GM12865 (cell line): ENCODE results near the gene ALDH1B1.

Experiments
- DNase-seq: peaks from one replicate; pipeline ENCODE4 v3.0.0; 2010; ENCODE audit warnings: low read depth
- H3K4me3 ChIP-seq: 2 replicates; pipeline ENCODE4 v1.5.1; 2011; ENCODE audit warnings: mild to moderate bottlenecking, low read depth, low read length, control low read depth
- CTCF ChIP-seq: IDR thresholded peaks from 2 replicates; pipeline ENCODE4 v1.5.1; 2011; ENCODE audit warnings: low read length, control low read depth, low read depth, inconsistent platforms; ENCODE audit not compliant: insufficient read depth; ENCODE audit errors: missing control alignments

The ALDH1B1 gene

GRCh38 chr9:38431116-38431515 is 38.6 kb downstream of the ALDH1B1 start:
- DNase-seq: no peak
- H3K4me3 ChIP-seq: no peak overlapping the region
- TF ChIP-seq CTCF: no peak

GRCh38 chr9:38432922-38433510 is 40.5 kb downstream of the ALDH1B1 start:
- no peak overlapping the region for H3K4me3 ChIP-seq
- DNase-seq: peak; percentile 49
- peak; percentile 44 for TF ChIP-seq CTCF

DNA sequence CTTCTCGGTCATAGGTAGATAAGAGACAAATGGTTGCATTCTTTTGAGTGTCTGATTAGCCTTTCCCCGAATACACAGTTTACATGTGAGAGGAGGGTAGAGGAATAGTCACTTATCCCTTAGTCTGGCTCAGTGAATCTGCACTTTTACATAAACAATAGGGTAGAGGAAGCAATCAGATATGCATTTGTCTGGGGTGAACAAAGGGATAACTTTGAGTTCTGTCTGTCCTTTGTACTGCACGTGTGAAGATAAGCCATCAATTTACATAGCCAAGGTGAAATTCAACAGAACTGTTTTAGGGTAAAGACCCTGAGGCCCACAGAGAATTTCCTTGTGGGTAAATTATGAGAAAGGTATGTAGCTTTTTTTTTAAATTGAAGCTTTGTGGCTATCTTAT is 41.9 kb downstream of the ALDH1B1 start:
- no peak overlapping the region for H3K4me3 ChIP-seq
- no peak for DNase-seq
- no peak for TF ChIP-seq CTCF

DNA sequence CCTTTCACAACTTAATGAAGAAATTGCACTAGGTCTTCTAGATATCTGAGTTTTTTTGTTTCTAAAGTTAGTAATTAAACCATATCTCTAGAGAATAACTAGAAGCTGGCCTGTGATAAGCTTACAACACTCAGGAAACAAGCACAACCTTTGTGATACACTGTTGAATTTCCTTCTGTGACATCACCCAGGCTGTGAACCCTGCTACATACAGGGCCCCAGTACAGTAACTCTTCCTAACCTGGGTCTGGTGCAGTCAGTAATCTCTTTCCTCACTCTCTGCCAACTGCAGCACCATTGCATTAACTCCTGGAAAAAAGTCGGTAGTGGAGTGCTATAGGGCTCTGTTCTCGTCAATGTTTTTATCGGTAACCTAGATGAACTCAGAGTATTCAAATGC is 42.4 kb downstream of the ALDH1B1 start:
- H3K4me3 ChIP-seq: no peak overlapping the region
- TF ChIP-seq CTCF: no peak
- DNase-seq: no peak

DNA sequence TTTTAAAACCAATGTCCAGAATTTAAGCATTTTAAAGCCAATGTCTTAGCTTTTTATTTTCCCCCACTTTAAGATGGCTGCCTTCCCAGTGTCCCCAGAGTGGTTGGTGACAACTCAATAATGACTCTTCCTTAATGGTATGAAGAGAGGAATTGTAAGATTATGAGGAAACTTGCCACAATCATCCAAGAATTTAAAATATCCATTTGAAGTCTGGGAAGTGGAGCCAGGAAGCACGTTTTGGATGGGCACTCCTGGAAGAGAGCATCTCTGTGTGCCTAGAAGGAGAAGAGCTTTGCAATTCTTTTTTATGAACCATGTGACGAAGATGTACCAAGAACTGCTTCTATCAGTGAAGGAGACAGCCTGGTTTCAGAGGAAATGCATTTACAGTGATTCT is 43.0 kb downstream of the ALDH1B1 start:
- no peak for TF ChIP-seq CTCF
- no peak overlapping the region for H3K4me3 ChIP-seq
- DNase-seq: no peak

DNA sequence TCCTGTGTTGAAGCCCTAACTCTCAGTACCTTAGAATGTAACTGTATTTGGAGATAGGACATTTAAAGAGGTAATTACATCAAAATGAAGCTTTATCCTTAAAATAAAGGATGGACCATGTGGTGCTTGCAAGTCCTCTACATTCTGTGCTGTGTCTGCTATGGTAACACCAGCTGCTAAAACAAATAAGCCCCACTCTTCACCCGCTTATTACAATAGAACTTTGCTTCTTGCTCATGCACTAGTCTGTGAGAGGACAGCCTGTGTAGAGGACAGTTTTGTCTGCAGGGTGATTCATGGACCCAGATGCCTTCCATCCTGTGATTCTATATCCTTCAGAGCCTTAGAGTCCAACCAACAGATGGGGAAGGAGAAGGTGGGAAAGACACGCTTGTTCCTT is 44.2 kb downstream of the ALDH1B1 start:
- no peak overlapping the region for H3K4me3 ChIP-seq
- DNase-seq: no peak
- no peak for TF ChIP-seq CTCF

DNA sequence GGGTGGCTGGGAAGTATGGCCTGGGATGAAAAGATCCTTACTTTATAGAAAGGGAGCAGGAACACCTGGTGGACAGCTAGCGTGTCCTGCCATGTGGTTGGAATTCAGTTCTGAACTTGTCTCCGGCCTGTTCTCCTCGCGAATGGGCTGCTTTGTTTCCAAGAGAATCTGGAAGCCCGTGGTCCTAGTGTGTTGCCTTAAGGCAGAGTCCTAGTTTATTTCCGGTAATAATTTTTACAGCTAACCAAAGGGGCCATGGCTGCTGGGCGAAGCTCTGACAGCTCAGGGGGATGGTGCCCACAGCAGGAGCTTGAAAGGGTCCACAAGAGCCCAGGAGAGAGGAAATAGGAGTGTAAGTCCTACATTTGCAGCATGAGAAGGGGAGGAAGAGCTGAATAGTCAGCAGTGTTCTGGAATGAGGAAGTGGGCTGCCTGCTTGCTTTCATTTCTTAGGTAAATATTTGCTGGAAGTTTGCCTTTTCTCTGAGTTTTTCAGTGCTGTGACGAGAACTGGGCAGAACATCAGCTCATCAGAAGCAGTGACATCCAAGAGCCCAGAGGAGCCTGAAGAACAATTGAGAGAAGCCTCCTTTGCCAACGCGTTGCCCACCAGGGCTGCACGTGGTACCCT is 44.8 kb downstream of the ALDH1B1 start:
- TF ChIP-seq CTCF: no peak
- H3K4me3 ChIP-seq: no peak overlapping the region
- peak; percentile 14 for DNase-seq
